ENCODE measurements around the gene FHIT. TPM values are rescaled to one million over a fixed set of nuclear protein-coding genes. Genes with fewer than 3 reads are reported as not detected.
"Not testable (repeated sequence)": the region's sequence is repeated elsewhere in the genome, so short reads cannot be mapped to it uniquely, and the experiment has no call there.

FHIT gene
- total RNA-seq, 1 experiment from 2014 or later: not detected

DNA sequence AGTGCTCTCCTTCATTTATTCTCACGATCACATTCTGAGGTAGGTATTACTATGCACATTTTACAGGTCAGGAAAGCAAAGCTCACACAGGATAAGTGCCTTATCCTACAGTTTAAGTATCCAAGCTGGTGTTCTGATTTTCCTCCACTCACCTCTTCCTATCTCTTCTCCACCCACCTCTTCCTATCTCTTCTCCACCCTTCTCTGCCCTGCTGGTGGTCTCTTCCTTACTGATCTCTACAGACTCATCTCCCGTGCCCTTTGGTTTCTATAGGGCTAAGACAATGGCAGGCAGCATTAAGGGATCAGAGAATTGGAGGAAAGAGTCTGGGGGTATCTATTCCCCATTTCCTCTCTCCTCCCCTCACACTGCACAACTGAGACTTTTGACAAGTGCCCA, 319.1 kb downstream of the FHIT start:
- DNase-seq (ENCODE audit: low read depth): no peak

DNA sequence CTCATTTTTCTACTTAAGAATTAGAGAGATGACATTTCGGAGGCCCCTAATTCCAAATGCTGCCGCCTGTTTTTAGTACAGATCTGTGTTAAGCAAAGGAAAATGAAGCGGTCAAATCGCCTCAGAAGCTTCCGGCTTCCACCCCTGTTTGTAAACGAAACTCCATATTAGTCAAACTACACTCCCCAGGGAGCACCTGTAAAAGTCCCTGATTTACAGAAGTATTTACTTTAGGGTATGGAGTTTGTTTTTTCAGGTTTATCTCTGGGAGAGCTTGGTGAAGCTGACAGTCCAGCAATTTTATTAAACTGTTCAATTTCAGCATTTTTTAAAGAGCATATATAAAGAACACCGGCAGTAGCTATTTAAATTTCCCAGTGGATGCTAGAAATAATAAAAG, 319.8 kb downstream of the FHIT start:
- no peak for DNase-seq (ENCODE audit: low read depth)

DNA sequence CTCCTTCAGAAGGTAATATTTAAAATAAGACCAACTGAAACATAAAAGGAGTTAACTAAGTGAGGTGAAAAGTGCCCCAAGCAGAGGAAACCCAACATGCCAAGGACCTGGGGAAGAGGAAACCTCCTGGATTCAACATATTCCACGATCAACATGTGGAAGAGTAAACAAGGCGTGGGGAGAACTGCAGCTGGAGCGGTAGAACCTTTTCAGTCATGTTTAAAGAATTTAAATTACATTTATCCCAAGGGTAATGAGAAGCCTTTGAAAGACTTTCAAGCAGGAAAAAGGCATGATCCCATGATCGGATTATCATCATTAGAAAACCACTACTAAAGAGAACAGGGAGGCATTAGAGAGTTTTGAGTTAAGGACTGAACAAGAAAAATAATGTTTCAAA, 330.7 kb downstream of the FHIT start:
- DNase-seq (ENCODE audit: low read depth): no peak

DNA sequence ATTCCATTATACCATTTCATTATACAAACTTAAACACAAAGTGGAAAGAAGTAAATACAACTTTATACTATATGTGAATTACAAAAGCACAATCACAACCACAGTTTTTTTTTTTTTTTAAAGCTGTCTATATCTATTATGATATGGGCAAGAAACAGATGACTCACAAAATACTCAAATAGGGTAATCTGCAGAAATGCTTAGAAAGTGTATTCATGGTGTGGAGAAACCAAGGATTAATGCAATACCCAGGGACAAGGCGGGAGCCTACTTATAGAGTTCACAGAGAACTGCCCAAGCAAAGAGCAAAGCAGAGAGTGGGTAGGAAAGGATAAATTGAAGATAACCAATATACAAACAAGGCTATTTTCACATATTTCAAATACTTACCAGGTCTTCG, 332.0 kb downstream of the FHIT start:
- DNase-seq (ENCODE audit: low read depth): no peak

DNA sequence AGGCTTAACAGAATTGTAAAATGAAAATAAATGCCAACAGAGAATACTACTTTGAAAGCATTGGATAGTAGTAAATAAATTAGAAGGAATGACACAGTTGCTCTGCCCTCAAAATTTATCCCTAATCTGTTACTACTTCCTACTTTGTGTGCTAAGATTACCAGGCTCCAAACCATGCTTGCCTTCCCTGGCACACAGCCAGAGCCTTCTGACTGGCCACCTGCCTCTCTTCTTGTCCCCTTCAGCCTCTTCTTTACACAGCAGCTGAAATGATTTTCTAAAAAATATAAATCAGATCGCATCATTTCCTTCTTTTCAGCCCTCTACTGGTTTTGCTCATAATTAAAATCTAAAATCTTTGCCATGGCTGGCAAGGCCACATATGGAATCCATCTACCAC, 334.1 kb downstream of the FHIT start:
- no peak for DNase-seq (ENCODE audit: low read depth)

DNA sequence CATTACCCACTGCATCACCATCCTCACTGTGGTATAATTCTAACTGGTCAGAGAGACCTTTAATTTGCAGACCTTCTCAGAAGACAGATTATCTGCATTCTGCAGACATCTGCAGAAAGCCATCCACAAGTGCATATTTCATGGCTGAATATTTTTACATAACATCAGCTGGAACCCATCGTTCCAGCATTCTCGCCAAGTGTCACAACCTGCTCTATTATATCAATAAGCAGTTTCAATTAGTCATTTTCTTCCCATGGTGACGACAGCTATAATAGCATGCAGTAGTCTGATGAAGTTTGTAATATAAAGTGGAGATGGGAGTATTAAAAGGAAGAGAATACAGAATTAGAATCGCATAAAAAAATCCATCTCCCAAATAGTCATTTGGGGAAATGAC, 334.7 kb downstream of the FHIT start:
- DNase-seq (ENCODE audit: low read depth): no peak

DNA sequence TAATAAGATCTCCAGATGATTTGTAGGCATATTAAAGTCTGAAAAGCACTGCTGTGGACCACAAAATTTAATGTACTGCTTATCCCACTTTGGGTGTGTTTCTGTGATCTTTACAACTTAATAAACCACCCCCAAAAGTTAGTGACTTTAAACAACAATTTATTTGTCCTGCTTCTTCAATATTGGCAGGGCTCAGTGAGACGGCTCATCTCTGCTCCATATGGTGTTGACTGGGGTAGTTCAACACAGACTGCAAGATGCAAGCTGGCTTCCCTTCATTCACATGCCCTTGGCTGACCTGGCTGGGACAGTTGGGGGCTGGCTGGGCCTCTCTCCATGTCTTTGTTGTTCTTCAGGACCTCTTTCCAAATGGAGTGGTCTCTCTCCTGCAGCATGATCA, 337.8 kb downstream of the FHIT start:
- DNase-seq (ENCODE audit: low read depth): no peak

DNA sequence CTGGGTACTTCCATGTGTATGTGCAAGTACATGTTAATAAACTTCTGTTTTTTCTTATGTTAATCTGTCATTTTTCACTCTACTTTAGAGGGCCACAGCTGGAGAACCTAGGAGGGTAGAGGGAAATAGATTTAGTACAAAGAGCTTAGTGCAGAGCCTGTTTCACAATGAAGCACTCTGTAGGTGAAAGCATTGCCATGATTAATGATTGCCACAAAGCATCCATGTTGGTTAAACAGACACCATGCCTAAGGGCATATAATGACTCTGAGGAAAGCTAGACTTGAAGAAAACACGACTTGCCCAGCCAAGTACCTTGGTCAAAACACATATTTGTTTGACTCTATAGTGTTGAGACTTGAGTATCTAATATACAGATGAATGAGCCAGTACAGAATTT, 338.4 kb downstream of the FHIT start:
- DNase-seq (ENCODE audit: low read depth): no peak

DNA sequence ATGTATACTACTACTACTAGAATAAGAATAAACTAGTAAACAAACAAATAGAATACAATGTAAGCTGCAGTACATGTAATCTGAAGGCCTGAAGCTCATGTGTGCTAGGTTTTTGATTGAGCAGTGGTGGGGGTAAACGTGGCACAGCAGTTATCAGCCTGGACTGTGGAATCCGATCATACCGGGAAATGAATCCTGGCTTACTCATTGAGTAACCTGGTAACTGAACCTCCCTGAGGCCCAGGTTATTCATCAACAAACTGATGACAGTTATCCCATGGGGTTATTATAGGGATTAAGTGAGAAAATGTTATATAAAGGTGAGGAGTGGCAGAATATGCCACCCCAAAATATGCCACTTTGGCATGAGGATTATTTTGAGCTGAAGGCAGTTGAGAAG, 339.1 kb downstream of the FHIT start:
- DNase-seq (ENCODE audit: low read depth): peak; percentile 3

DNA sequence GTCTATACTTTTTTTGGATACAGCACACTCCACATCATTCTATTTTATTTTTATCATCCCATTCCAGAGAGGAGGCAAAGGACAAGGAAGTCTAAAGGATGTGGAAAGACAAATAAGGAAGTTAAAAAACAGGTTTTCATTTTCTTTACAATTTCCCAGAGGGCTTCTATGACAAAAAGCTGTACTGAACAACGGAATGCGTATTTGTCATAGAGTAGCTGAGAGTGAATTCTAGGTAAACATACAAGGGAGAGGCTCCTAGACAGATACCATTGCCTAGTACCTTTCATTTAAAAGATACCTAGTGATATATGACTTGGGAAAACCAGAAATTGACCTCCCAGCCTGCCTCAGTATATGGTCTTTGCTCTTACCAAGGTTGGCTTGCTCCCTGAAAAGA, 341.7 kb downstream of the FHIT start:
- no peak for DNase-seq (ENCODE audit: low read depth)

DNA sequence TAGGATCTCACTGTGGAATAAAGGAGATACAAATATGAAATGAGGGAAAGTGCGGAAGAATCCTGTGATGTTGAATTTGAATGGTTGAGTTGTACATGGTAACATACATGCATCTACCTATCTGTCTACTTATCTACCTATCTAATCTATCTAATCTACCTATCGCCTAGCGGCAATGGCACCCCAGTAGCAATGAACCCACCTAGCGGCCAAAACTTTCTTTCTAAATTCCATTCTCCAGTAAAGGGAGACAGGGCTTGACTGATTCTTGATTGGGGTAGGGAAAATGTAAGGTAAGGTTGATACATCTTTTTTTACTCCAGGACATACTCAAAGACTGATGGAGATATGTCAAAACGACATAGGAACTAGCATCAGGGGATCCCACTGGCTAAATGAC, 345.0 kb downstream of the FHIT start:
- DNase-seq (ENCODE audit: low read depth): no peak

DNA sequence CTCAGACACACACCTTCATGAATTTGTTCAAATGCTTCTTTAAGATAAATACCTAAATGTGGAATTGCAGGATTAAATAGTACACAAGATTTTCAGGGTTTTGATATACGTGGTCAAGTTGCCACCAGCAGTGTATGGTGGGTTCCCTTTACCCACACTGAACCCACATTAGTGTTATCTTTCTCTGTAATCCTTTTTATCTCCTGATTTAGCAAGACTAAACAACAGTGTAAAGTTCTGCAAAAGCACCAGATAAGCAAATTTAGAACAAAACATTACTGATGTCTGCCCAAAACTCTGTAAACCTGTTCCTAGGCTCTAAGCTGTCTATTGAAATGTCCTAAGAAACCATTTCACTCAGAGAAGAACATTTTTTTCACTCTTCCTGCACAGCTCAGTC, 352.9 kb downstream of the FHIT start:
- DNase-seq (ENCODE audit: low read depth): no peak

DNA sequence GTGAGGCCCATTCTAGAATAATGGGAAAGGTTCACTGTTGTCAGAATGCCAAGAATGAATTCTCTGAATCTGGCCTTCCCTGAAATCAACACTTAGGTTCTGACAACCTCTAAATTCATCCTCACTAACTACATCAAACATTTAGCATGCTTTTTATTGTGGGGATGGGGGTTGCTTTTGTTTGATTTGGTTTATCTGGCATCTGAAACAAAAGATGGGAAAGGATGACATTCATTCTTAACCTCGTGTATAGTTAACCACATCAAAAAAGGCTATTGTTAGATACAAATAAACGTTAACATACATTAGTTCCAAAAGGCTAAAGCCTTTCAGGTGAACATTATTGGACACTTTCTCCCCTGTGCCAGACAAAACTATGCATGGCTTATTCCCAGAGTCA, 357.3 kb downstream of the FHIT start:
- no peak for DNase-seq (ENCODE audit: low read depth)

DNA sequence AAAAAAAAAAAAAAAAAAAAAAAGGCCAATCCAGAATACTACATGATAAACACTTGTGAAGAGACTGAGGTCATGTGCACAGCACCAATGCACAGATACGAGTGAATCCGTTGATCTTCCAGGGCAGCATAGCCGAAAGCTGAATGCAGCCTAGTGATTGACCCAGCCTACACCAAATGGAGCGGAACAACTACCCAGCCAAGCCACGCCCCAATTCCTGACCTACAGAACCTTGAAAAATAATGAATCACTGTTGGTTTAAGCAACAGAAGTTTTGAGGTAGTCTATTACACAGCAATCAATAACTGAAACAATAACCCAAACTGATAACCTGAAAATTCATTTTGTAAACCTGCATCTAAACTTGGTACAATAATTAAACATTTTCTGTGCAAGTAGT, 361.0 kb downstream of the FHIT start:
- no peak for DNase-seq (ENCODE audit: low read depth)

DNA sequence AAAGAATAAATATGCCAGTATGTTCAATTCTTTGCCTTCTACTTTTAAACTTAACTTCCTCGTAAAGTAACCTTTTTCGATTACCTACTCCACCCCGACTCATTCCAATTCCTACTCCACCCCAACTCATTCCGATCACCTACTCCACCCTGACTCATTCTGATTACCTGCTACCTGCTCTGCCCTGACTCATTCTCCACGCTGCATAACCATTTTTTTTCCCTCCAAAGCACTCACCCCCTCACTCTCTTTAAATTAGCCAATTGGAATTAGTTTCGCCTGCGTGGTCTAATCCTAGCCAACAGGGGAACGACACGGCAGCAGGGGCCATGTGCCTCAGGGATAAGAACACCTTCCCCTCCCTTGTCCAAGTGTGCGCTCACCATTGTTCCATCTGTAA, 362.3 kb downstream of the FHIT start:
- DNase-seq (ENCODE audit: low read depth): not testable (repeated sequence)

DNA sequence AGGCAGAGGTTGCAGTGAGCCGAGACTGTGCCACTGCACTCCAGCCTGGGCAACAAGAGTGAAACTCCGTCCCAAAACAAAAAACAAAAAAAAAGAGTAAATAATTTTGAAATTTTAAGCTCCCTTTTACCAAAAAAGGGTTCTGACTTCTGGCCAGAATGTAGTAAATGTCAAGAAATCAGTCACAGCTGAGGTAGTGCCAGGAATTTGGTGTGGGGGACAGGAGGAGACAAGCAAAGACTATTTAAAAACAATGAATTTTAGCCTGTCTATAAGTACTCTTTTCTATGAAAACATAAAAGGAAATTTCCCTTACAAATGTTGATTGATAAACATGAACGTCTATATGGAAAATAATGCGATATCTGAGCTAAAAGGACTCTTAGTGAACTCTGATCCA, 363.7 kb downstream of the FHIT start:
- no peak for DNase-seq (ENCODE audit: low read depth)

DNA sequence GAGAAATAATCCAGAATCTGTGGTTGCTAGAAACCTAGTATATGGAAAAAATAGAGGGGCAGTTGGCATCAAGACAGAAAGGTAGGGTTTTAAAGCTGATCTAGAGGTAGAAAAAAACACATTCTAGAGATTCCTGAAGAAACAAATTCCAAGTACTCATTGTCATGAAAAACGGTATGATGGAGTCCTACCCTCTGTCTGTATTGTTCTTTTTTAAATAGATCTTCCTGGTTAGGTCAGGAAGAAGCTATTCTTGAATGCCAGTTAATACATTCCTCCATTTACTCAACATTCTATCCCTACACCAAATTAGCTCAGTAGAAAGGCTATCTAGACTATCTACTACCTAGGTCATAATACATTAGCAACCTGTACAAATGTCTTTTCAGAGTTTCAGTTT, 364.7 kb downstream of the FHIT start:
- DNase-seq (ENCODE audit: low read depth): no peak

DNA sequence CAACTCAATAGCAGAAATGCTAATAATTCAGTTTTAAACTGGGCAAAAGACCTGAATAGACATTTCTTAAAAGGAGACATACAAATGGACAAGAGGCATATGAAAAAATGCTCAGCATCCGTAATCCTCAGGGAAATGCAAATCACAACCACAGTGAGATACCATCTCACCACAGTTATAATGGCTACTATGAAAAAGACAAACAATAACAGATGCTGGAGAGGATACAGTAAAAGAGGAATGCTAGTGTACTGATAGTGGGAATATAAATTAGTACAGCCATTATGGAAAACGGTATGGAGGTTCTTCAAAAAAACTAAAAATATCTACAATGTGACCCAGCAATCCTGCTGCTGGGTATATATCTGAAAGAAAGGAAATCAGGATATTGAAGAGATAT, 367.2 kb downstream of the FHIT start:
- no peak for DNase-seq (ENCODE audit: low read depth)

DNA sequence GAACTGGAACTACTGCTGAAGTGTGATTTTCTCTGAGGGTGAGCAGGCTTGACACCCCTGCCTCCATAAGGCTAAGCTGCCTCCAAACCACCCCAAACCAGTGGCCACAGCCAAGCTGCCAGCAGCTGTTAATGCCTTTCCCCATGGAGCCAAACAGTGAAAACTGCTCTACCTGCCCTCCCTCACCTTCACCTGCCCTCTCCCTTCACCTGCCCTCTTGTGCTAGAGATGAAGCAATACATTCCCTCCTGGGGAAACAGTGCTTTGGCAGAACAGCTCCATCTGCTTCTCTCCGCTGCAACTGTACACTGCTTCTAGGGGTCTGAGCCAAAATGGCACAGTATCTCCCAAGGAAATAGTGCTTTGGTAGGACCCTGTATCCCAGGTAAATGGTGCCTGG, 374.1 kb downstream of the FHIT start:
- no peak for DNase-seq (ENCODE audit: low read depth)

DNA sequence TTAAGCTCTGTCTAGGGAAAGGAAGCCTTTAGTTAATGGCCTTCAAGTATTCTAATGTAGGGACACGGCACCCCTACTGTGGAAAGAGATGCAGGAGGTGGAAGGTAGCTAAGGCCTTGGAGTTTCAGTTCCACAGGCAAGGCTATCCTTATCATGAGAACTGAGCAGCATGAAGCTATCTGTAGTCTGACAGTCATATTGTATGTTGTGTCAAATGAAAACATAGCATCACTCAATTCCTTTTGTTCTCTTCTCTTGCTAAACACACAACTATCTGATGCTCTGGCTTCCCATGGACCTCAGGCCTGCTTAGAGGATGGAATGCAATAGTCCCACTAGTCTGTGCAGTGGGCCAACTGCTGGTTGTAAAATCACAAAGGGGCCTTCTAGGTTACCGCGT, 380.9 kb downstream of the FHIT start:
- DNase-seq (ENCODE audit: low read depth): no peak

DNA sequence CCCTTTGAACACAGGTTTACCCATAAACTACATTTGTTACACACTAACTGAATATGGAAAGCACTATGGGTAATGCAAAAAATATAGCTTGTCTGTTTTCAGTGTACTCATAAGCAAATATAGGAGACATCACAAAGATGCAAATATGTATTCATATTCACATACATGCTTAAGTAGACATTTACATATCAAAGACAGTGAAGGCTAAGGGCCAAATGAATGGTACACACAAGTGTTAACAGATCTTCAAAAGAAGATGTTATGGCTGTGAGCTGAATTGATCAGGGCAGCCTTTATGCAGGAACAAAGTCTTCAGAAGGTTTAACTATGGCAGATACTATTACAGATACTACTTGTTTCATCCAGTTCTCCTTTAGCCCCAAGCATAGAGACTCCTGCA, 384.1 kb downstream of the FHIT start:
- DNase-seq (ENCODE audit: low read depth): no peak

DNA sequence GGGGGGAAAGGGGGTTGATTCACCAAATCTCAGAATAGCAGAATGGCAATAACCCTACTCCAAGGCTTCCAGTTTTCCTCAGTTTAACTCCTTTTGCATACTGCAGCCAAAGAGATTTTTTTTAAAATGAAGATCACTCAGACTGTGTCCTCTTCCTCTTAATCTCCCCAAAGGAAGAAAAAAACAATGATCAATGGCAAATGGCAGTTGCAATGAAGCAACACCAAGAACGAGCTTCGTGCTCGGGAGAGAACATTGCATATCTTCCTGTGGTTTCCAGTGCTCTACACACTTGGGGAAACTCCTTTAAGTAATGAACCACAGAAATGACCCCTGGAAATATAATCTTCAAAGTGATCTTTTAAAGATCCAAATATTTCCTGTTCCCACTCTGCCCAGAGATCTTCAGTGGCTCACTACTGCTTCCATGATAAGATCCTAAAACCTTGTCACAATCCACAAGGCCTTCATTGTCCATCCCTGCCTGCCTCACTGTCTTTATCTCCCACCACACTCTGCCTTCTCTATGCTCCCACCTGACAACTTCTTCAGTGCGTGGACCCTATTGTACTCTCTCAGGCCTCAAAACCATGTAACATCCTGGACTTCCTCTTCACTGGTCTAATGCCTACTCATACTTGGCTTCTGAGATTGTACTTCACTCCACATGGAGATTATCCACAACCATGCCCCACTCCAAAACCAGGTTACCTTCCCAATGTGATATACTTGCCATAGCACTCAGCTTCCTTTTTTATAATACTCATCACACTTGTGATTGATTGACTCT, 394.8 kb downstream of the FHIT start:
- no peak for DNase-seq (ENCODE audit: low read depth)

DNA sequence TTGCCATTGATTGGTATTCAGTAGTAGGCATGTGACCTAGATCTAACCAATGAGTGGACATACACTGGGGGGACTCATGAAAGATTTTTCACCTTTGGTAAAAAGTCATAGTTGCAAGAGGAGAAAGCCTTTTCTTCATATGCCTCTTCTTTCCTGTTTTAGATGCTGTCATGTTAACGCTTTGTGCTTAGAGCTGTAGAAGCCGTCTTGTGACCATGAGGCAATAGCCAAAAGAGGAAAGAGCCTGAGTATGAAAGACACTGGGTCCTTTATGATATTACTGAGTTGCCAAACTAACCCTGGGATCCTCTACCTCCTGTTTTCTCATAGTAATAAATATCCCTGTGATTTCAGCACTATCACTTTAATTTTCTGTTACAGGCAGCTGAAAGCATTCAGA, 396.0 kb downstream of the FHIT start:
- DNase-seq (ENCODE audit: low read depth): no peak

DNA sequence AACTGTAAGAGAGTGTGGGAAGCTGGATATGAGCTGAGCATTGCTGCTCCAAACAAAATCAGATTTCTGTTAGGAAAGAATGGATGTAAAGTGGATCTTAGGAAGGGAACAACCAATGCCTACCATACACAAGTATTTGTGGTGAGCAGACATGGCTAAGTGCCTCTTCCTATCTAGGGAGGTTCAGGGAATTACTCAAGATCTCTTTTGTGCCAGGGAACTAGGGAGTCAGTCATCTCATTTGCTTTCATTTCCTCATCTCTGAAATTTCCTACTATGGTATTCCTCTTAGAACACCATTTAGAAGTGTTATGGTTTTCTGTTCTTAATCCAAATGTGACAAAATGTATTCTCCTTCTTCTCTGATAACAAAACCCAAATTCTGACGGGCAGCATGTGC, 396.5 kb downstream of the FHIT start:
- DNase-seq (ENCODE audit: low read depth): no peak
